Measurements from ENCODE around the gene GDPD2.

- TF ChIP-seq EZH2 (IDR thresholded peaks at IDR 0.05; ENCODE audit: insufficient read depth, poor library complexity, severe bottlenecking), result no peak
- no peak for TF ChIP-seq EZH2phosphoT487 (IDR thresholded peaks at IDR 0.05; ENCODE audit: insufficient read depth, low read depth)
Measured at GRCh38 chrX:70479247-70479921, 56.3 kb downstream of the GDPD2 start.
